B cell (primary cell): ENCODE results near the gene OR51D1. TPM values are rescaled to one million over a fixed set of nuclear protein-coding genes. Genes with fewer than 3 reads are reported as not detected.
A peak's percentile ranks its signal among the peaks of the same experiment; 100 is the strongest.

ENCODE experiments used
- ATAC-seq: fragments of 200-7000 bp; cut with Tn5 transposase; one replicate; pipeline ENCODE4 v1.10.0; 2021; ENCODE audit warnings: low read depth, mild to moderate bottlenecking, moderate number of reproducible peaks, moderate library complexity
- CTCF ChIA-PET: fragments of 350-600 bp; sonication (Branson Sonifier 250); formaldehyde crosslinking; loops from one replicate; lab custom pipeline; 2021; ENCODE audit warnings: antibody characterized with exemption, inconsistent platforms; lab: Charles Lee
- POLR2A ChIA-PET: fragments of 350-600 bp; sonication (Branson Sonifier 250); formaldehyde crosslinking; loops from one replicate; lab custom pipeline; 2021; ENCODE audit warnings: antibody characterized with exemption; lab: Charles Lee
- DNase-seq: peaks from one replicate; pipeline ENCODE4 v3.0.0; 2013
- H2AFZ ChIP-seq: 2 replicates; pipeline ENCODE4 v1.6.1; 2012; ENCODE audit warnings: mild to moderate bottlenecking, low read depth, low read length; ENCODE audit not compliant: insufficient read depth, poor library complexity, severe bottlenecking
- H3K27ac ChIP-seq, 2 donors: 1 replicate in 1 of 2; 2 replicates in 1 of 2; pipeline ENCODE4 v1.5.1; 2012 to 2013; ENCODE audit warnings: low read length in 2 of 2, mild to moderate bottlenecking in 2 of 2, moderate library complexity in 1 of 2
- H3K27me3 ChIP-seq, 4 experiments: fragments of 200-600 bp in 1 of 4; sonication (generic) in 1 of 4; replicated peaks in 1 of 4; 1 replicate in 2 of 4; 2 replicates in 2 of 4; pipeline versions ENCODE4 v1.6.1 to v1.7.0; 2013 to 2016; ENCODE audit warnings: low read length in 3 of 4, mild to moderate bottlenecking in 2 of 4, mixed read lengths in 1 of 4, moderate library complexity in 1 of 4; ENCODE audit not compliant: insufficient read depth in 4 of 4, control insufficient read depth in 3 of 4; ENCODE audit errors: control extremely low read depth in 1 of 4
- H3K36me3 ChIP-seq, 2 experiments: replicated peaks in 1 of 2; 1 replicate in 1 of 2; 2 replicates in 1 of 2; pipeline versions ENCODE4 v1.6.1 to v1.7.1; 2013; ENCODE audit warnings: low read length in 1 of 2; ENCODE audit not compliant: insufficient read depth in 2 of 2, control insufficient read depth in 1 of 2; ENCODE audit errors: control extremely low read depth in 1 of 2, extremely low read depth in 1 of 2
- H3K4me1 ChIP-seq, 2 donors: fragments of 200-600 bp in 1 of 2; sonication (generic) in 1 of 2; 1 replicate in 1 of 2; 2 replicates in 1 of 2; pipeline versions ENCODE4 v1.5.1 to v1.6.1; 2013 to 2017; ENCODE audit warnings: low read length in 2 of 2; ENCODE audit not compliant: control insufficient read depth in 2 of 2, insufficient read depth in 2 of 2
- H3K4me2 ChIP-seq: replicated peaks from 2 replicates; pipeline ENCODE3; 2012; ENCODE audit warnings: mild to moderate bottlenecking, low read depth, low read length; ENCODE audit not compliant: poor library complexity, severe bottlenecking
- H3K4me3 ChIP-seq, 5 experiments: fragments of 200-600 bp in 1 of 5; sonication (generic) in 1 of 5; 1 replicate in 3 of 5; 2 replicates in 2 of 5; pipeline versions ENCODE4 v1.5.1 to v1.7.0; 2011 to 2016; ENCODE audit warnings: low read length in 4 of 5, mild to moderate bottlenecking in 4 of 5, low read depth in 2 of 5, control low read depth in 1 of 5, moderate library complexity in 1 of 5; ENCODE audit not compliant: insufficient read depth in 1 of 5; ENCODE audit errors: control extremely low read depth in 1 of 5, extremely low read depth in 1 of 5
- H3K79me2 ChIP-seq: fragments of 200-600 bp; sonication (generic); one replicate; pipeline ENCODE4 v1.6.0; 2016; ENCODE audit warnings: low read length; ENCODE audit not compliant: control insufficient read depth, insufficient read depth
- H3K9ac ChIP-seq: fragments of 200-600 bp; sonication (generic); 2 replicates; pipeline ENCODE4 v1.6.1; 2017; ENCODE audit warnings: mild to moderate bottlenecking, low read length, moderate library complexity
- H3K9me3 ChIP-seq, 3 donors: one replicate each; pipeline versions ENCODE4 v1.6.1 to v1.7.1; 2013; ENCODE audit warnings: low read length in 2 of 3; ENCODE audit not compliant: control insufficient read depth in 2 of 3, insufficient read depth in 1 of 3; ENCODE audit errors: control extremely low read depth in 1 of 3
- H4K20me1 ChIP-seq: 2 replicates; pipeline ENCODE4 v1.6.0; 2012; ENCODE audit warnings: mild to moderate bottlenecking, low read length; ENCODE audit not compliant: insufficient read depth, control insufficient read depth, poor library complexity, severe bottlenecking
- H3K27ac Mint-ChIP-seq: one replicate; pipeline ENCODE4 v1.8.0; 2021; ENCODE audit warnings: mixed read lengths
- H3K27me3 Mint-ChIP-seq: one replicate; pipeline ENCODE4 v1.8.0; 2021; ENCODE audit warnings: mixed read lengths
- H3K4me1 Mint-ChIP-seq: one replicate; pipeline ENCODE4 v1.8.0; 2021; ENCODE audit warnings: mixed read lengths
- H3K4me3 Mint-ChIP-seq: one replicate; pipeline ENCODE4 v1.8.0; 2021; ENCODE audit warnings: mixed read lengths
- H3K9me3 Mint-ChIP-seq: one replicate; pipeline ENCODE4 v1.8.0; 2022; ENCODE audit warnings: mixed read lengths; ENCODE audit not compliant: insufficient read depth
- CTCF ChIP-seq: fragments of 200-600 bp; IDR thresholded peaks from one replicate; pipeline ENCODE4 v1.8.0; 2022; ENCODE audit warnings: antibody characterized with exemption, mild to moderate bottlenecking
- EZH2 ChIP-seq: IDR thresholded peaks from 2 replicates; pipeline ENCODE4 v1.6.1; 2012; ENCODE audit warnings: borderline replicate concordance, low read depth, mild to moderate bottlenecking, moderate library complexity, low read length; ENCODE audit not compliant: insufficient read depth, poor library complexity, severe bottlenecking
- WGBS: methylation state at CpG from one replicate; pipeline ENCODE4 v1.1.5; 2013; ENCODE audit warnings: missing lambda C conversion rate; ENCODE audit not compliant: insufficient coverage; 5-methylcytosine and 5-hydroxymethylcytosine counted together
- intact Hi-C: fragments of 100-400 bp; cut with micrococcal nuclease; formaldehyde crosslinking; loops from one replicate; pipeline ENCODE4 v1.10.0; 2022
- polyA plus RNA-seq: library from polyadenylated mRNA; depleted of rRNA; stranded (reverse); fragments of >200 nt; gene quantifications from 2 replicates; pipeline ENCODE4 v1.2.3, GENCODE V29; 2012
- total RNA-seq, 2 donors: library from RNA; stranded (reverse); fragments of 120-200 nt in 1 of 2; gene quantifications; 1 replicate in 1 of 2; 2 replicates in 1 of 2; pipeline versions ENCODE4 v1.2.3 to v1.2.4, GENCODE V29; 2013 to 2022

The OR51D1 gene
- total and polyA plus RNA-seq, 2 donors (not counting 1 experiment from before 2014, with no cell fraction given) = not detected

GRCh38 chr11:4626207-4627099 is 10.8 kb upstream of the OR51D1 start:
- H3K4me1 Mint-ChIP-seq = no peaks in the 10 kb centered on the region
- Histone ChIP-seq H3K4me2 (no peak overlapping the region), H2AFZ (no peak overlapping the region), H4K20me1 (no peaks in the 10 kb centered on the region), H3K36me3 (no peaks in the 10 kb centered on the region), H3K4me1 (no peaks in the 10 kb centered on the region), H3K4me3 (no peak overlapping the region), H3K9ac (no peak overlapping the region), H3K27me3 (peaks cover 0 to 10% (median 8%) of the 10 kb centered on the region in 4 experiments), H3K9me3 (peaks cover 0 to 14% (median 6%) of the 10 kb centered on the region in 3 donors), H3K79me2 (no peaks in the 10 kb centered on the region), H3K27ac (no peak overlapping the region)
- ATAC-seq (no peak), DNase-seq (peak; percentile 46)
- H3K9me3 Mint-ChIP-seq = peaks cover 11% of the 10 kb centered on the region
- no peak overlapping the region for H3K4me3 Mint-ChIP-seq
- TF ChIP-seq EZH2 (no peak), CTCF (peak; percentile 69)
- 73% methylated on average over 8 of the region's 15 CpGs for WGBS
- intact Hi-C loops = no loop called here
- POLR2A ChIA-PET = no interaction called here
- CTCF ChIA-PET = interaction anchor here (2.3 kb wide), 1 partner anchor 11 kb away, joined by 24 read pairs; the partner anchor contains the start of gene OR51D1
- no peak overlapping the region for H3K27ac Mint-ChIP-seq
- H3K27me3 Mint-ChIP-seq = peaks cover 51% of the 10 kb centered on the region

GRCh38 chr11:4636136-4636535 is 1.1 kb upstream of the OR51D1 start:
- Histone ChIP-seq H3K4me3 (no peak overlapping the region), H4K20me1 (no peaks in the 10 kb centered on the region), H2AFZ (no peak overlapping the region), H3K79me2 (no peaks in the 10 kb centered on the region), H3K36me3 (no peaks in the 10 kb centered on the region), H3K4me1 (peaks cover 0 to 3% of the 10 kb centered on the region in 2 donors), H3K9me3 (peaks cover 0 to 5% (median 0%) of the 10 kb centered on the region in 3 donors), H3K9ac (no peak overlapping the region), H3K27ac (no peak overlapping the region), H3K4me2 (no peak overlapping the region), H3K27me3 (peaks cover 0 to 10% (median 5%) of the 10 kb centered on the region in 4 experiments)
- no peak for TF ChIP-seq EZH2
- TF ChIP-seq CTCF = no peak
- WGBS = 97% methylated on average over 2 of the region's 2 CpGs
- Mint-ChIP-seq H3K9me3 (no peaks in the 10 kb centered on the region), H3K4me3 (no peak overlapping the region), H3K27me3 (peaks cover 11% of the 10 kb centered on the region), H3K4me1 (no peaks in the 10 kb centered on the region), H3K27ac (no peak overlapping the region)
- CTCF ChIA-PET = interaction anchor here (0.5 to 3.1 kb wide), 19 partner anchors 9 to 1718 kb away, joined by 3 to 24 read pairs (median 6); partner anchors contain the start of gene TRIM68
- POLR2A ChIA-PET = no interaction called here
- intact Hi-C loops = loop anchor here (2.0 to 5.0 kb wide), 2 partner anchors 1255 to 1716 kb away; no protein-coding TSS in a partner anchor
- ATAC-seq (no peak), DNase-seq (no peak)
